CD4-positive, alpha-beta memory T cell (primary cell): ENCODE results near the gene DUOX1. TPM values are rescaled to one million over a fixed set of nuclear protein-coding genes. Genes with fewer than 3 reads are reported as not detected.

Experiments
- CTCF ChIA-PET: fragments of 350-600 bp; sonication (Branson Sonifier 250); formaldehyde crosslinking; loops from one replicate; lab custom pipeline; 2021; ENCODE audit warnings: inconsistent platforms; ENCODE audit not compliant: partially characterized antibody; lab: Charles Lee
- POLR2A ChIA-PET: fragments of 350-600 bp; sonication (Branson Sonifier 250); formaldehyde crosslinking; loops from one replicate; lab custom pipeline; 2021; ENCODE audit not compliant: partially characterized antibody; lab: Charles Lee
- DNase-seq, 5 donors: peaks; one replicate each; pipeline versions ENCODE4 v3.0.0 to v3.0.0-alpha.2; 2020 to 2022; ENCODE audit warnings: mixed read lengths in 1 of 5
- H3K27ac ChIP-seq: one replicate; pipeline ENCODE4 v1.7.0; 2013; ENCODE audit warnings: low read depth, low read length
- H3K27me3 ChIP-seq: 2 replicates; pipeline ENCODE4 v1.7.0; 2013; ENCODE audit warnings: mild to moderate bottlenecking, low read length, moderate library complexity; ENCODE audit not compliant: insufficient read depth
- H3K36me3 ChIP-seq: 2 replicates; pipeline ENCODE4 v1.7.0; 2013; ENCODE audit warnings: mild to moderate bottlenecking, low read length, moderate library complexity; ENCODE audit not compliant: insufficient read depth
- H3K4me1 ChIP-seq: 2 replicates; pipeline ENCODE4 v1.7.0; 2013; ENCODE audit warnings: mild to moderate bottlenecking, low read length, moderate library complexity; ENCODE audit not compliant: insufficient read depth
- H3K4me3 ChIP-seq, 2 donors: one replicate each; pipeline ENCODE4 v1.7.0; 2013; ENCODE audit warnings: low read length in 2 of 2, mild to moderate bottlenecking in 1 of 2
- H3K9me3 ChIP-seq, 2 donors: one replicate each; pipeline ENCODE4 v1.7.0; 2013; ENCODE audit warnings: low read length in 2 of 2, control low read depth in 1 of 2; ENCODE audit not compliant: control insufficient read depth in 1 of 2
- H3K27ac Mint-ChIP-seq, 7 donors: one replicate each; pipeline ENCODE4 v1.8.0; 2020 to 2021; ENCODE audit warnings: mixed read lengths in 7 of 7, mild to moderate bottlenecking in 6 of 7, inconsistent platforms in 3 of 7, moderate library complexity in 3 of 7
- H3K27me3 Mint-ChIP-seq, 2 donors: one replicate each; pipeline ENCODE4 v1.8.0; 2020 to 2021; ENCODE audit warnings: mixed read lengths in 2 of 2
- H3K36me3 Mint-ChIP-seq, 2 donors: one replicate each; pipeline ENCODE4 v1.8.0; 2020 to 2021; ENCODE audit warnings: mixed read lengths in 2 of 2, inconsistent platforms in 1 of 2, mild to moderate bottlenecking in 1 of 2
- H3K4me1 Mint-ChIP-seq, 4 donors: one replicate each; pipeline ENCODE4 v1.8.0; 2020 to 2021; ENCODE audit warnings: mixed read lengths in 4 of 4, mild to moderate bottlenecking in 1 of 4
- H3K4me3 Mint-ChIP-seq, 8 donors: one replicate each; pipeline ENCODE4 v1.8.0; 2020 to 2021; ENCODE audit warnings: mixed read lengths in 8 of 8, mild to moderate bottlenecking in 7 of 8, moderate library complexity in 6 of 8, inconsistent platforms in 3 of 8
- H3K9me3 Mint-ChIP-seq, 8 donors: one replicate each; pipeline ENCODE4 v1.8.0; 2020 to 2021; ENCODE audit warnings: mixed read lengths in 8 of 8, mild to moderate bottlenecking in 5 of 8, inconsistent platforms in 3 of 8, moderate library complexity in 1 of 8
- intact Hi-C: fragments of 100-400 bp; cut with micrococcal nuclease; formaldehyde crosslinking; loops from one replicate; pipeline ENCODE4 v1.15.1; 2023
- polyA plus RNA-seq, 2 donors: library from polyadenylated mRNA; unstranded; fragments of 300-500 nt; fragmentation: Illumina TruSeq; gene quantifications; one replicate each; pipeline ENCODE4 v1.2.3, GENCODE V29; 2021
- total RNA-seq, 2 experiments: library from RNA; stranded (reverse); gene quantifications; one replicate each; pipeline ENCODE4 v1.2.3, GENCODE V29; 2021

Gene DUOX1
- total and polyA plus RNA-seq, 4 experiments from 2014 or later: 0.06 to 2.9 (median 0.19) TPM

GRCh38 chr15:45089712-45090373 is 40.0 kb upstream of the DUOX1 start:
- CTCF ChIA-PET: interaction anchor here (0.6 kb wide), 1 partner anchor 68 kb away, joined by 3 read pairs; no protein-coding TSS in a partner anchor
- H3K27me3 Mint-ChIP-seq: peaks cover 19 to 27% of the 10 kb centered on the region in 2 donors
- H3K4me1 Mint-ChIP-seq: no peaks in the 10 kb centered on the region
- H3K4me3 ChIP-seq: no peak overlapping the region
- H3K27me3 ChIP-seq: no peaks in the 10 kb centered on the region
- H3K4me1 ChIP-seq: no peaks in the 10 kb centered on the region
- H3K9me3 ChIP-seq: no peaks in the 10 kb centered on the region
- H3K9me3 Mint-ChIP-seq: no peaks in the 10 kb centered on the region
- POLR2A ChIA-PET: no interaction called here
- H3K4me3 Mint-ChIP-seq: no peak overlapping the region
- H3K36me3 Mint-ChIP-seq: no peaks in the 10 kb centered on the region
- intact Hi-C loops: no loop called here
- no peak overlapping the region for H3K27ac Mint-ChIP-seq
- H3K36me3 ChIP-seq: no peaks in the 10 kb centered on the region
- DNase-seq: no peak
- no peak overlapping the region for H3K27ac ChIP-seq

- ChIA-PET CTCF (no interaction called here), POLR2A (no interaction called here)
- intact Hi-C loops: no loop called here
Observed at GRCh38 chr15:45091161-45091560, 38.6 kb upstream of the DUOX1 start.

GRCh38 chr15:45091576-45091975 is 38.2 kb upstream of the DUOX1 start:
- intact Hi-C loops: no loop called here
- H3K27me3 Mint-ChIP-seq: peaks cover 18 to 27% of the 10 kb centered on the region in 2 donors
- POLR2A ChIA-PET: no interaction called here

More at GRCh38 chr15:45091161-45091560, 38.6 kb upstream of the DUOX1 start:
- no peak overlapping the region for H3K27ac ChIP-seq
- Mint-ChIP-seq H3K36me3 (no peaks in the 10 kb centered on the region), H3K27me3 (peaks cover 18 to 27% of the 10 kb centered on the region in 2 donors), H3K4me1 (no peaks in the 10 kb centered on the region), H3K27ac (no peak overlapping the region), H3K9me3 (no peaks in the 10 kb centered on the region), H3K4me3 (no peak overlapping the region)
- no peaks in the 10 kb centered on the region for H3K27me3 ChIP-seq
- H3K9me3 ChIP-seq: no peaks in the 10 kb centered on the region
- no peak for DNase-seq
- H3K36me3 ChIP-seq: no peaks in the 10 kb centered on the region
- no peak overlapping the region for H3K4me3 ChIP-seq
- no peaks in the 10 kb centered on the region for H3K4me1 ChIP-seq

GRCh38 chr15:45093013-45093412 is 36.8 kb upstream of the DUOX1 start:
- ChIA-PET CTCF (interaction anchor here (1.0 kb wide), 1 partner anchor 25 kb away, joined by 3 read pairs; no protein-coding TSS in a partner anchor), POLR2A (no interaction called here)
- Mint-ChIP-seq H3K4me1 (no peaks in the 10 kb centered on the region), H3K4me3 (no peak overlapping the region), H3K9me3 (no peaks in the 10 kb centered on the region), H3K27ac (no peak overlapping the region), H3K27me3 (peaks cover 12 to 19% of the 10 kb centered on the region in 2 donors), H3K36me3 (no peaks in the 10 kb centered on the region)
- Histone ChIP-seq H3K36me3 (no peaks in the 10 kb centered on the region), H3K9me3 (no peaks in the 10 kb centered on the region), H3K4me3 (no peak overlapping the region), H3K27me3 (no peaks in the 10 kb centered on the region), H3K4me1 (no peaks in the 10 kb centered on the region), H3K27ac (no peak overlapping the region)
- no peak for DNase-seq
- intact Hi-C loops: no loop called here

More at GRCh38 chr15:45091576-45091975, 38.2 kb upstream of the DUOX1 start:
- H3K9me3 Mint-ChIP-seq: no peaks in the 10 kb centered on the region
- H3K27me3 ChIP-seq: no peaks in the 10 kb centered on the region
- no peak for DNase-seq
- H3K27ac ChIP-seq: no peak overlapping the region
- H3K4me1 ChIP-seq: no peaks in the 10 kb centered on the region
- H3K27ac Mint-ChIP-seq: no peak overlapping the region
- no peaks in the 10 kb centered on the region for H3K4me1 Mint-ChIP-seq
- H3K36me3 Mint-ChIP-seq: no peaks in the 10 kb centered on the region
- H3K36me3 ChIP-seq: no peaks in the 10 kb centered on the region
- CTCF ChIA-PET: no interaction called here
- H3K4me3 Mint-ChIP-seq: no peak overlapping the region
- no peak overlapping the region for H3K4me3 ChIP-seq
- no peaks in the 10 kb centered on the region for H3K9me3 ChIP-seq

GRCh38 chr15:45093622-45094357 is 36.0 kb upstream of the DUOX1 start:
- no peak overlapping the region for H3K27ac Mint-ChIP-seq
- H3K27me3 Mint-ChIP-seq: peaks cover 12 to 17% of the 10 kb centered on the region in 2 donors
- Histone ChIP-seq H3K36me3 (no peaks in the 10 kb centered on the region), H3K9me3 (no peaks in the 10 kb centered on the region), H3K4me1 (no peaks in the 10 kb centered on the region), H3K27ac (no peak overlapping the region), H3K27me3 (no peaks in the 10 kb centered on the region), H3K4me3 (no peak overlapping the region)
- intact Hi-C loops: no loop called here
- POLR2A ChIA-PET: no interaction called here
- DNase-seq: no peak
- no peaks in the 10 kb centered on the region for H3K36me3 Mint-ChIP-seq
- no peaks in the 10 kb centered on the region for H3K4me1 Mint-ChIP-seq
- no peak overlapping the region for H3K4me3 Mint-ChIP-seq
- no peaks in the 10 kb centered on the region for H3K9me3 Mint-ChIP-seq
- CTCF ChIA-PET: interaction anchor here (1.0 to 1.9 kb wide), 2 partner anchors 24 kb away, joined by 3 to 7 read pairs; no protein-coding TSS in a partner anchor

GRCh38 chr15:45094358-45094730 is 35.5 kb upstream of the DUOX1 start:
- Mint-ChIP-seq H3K27ac (no peak overlapping the region), H3K9me3 (no peaks in the 10 kb centered on the region)
- CTCF ChIA-PET: interaction anchor here (1.9 kb wide), 1 partner anchor 24 kb away, joined by 7 read pairs; no protein-coding TSS in a partner anchor

GRCh38 chr15:45095661-45096060 is 34.1 kb upstream of the DUOX1 start:
- Mint-ChIP-seq H3K27me3 (peaks cover 8 to 9% of the 10 kb centered on the region in 2 donors), H3K36me3 (no peaks in the 10 kb centered on the region), H3K4me3 (no peak overlapping the region), H3K9me3 (no peaks in the 10 kb centered on the region), H3K4me1 (no peaks in the 10 kb centered on the region), H3K27ac (no peak overlapping the region)
- H3K4me3 ChIP-seq: no peak overlapping the region
- ChIA-PET POLR2A (no interaction called here), CTCF (no interaction called here)
- H3K9me3 ChIP-seq: no peaks in the 10 kb centered on the region
- intact Hi-C loops: no loop called here
- DNase-seq: no peak
- H3K27ac ChIP-seq: no peak overlapping the region
- H3K36me3 ChIP-seq: no peaks in the 10 kb centered on the region
- H3K4me1 ChIP-seq: no peaks in the 10 kb centered on the region
- no peaks in the 10 kb centered on the region for H3K27me3 ChIP-seq

More at GRCh38 chr15:45094358-45094730, 35.5 kb upstream of the DUOX1 start:
- intact Hi-C loops: no loop called here
- Histone ChIP-seq H3K27me3 (no peaks in the 10 kb centered on the region), H3K9me3 (no peaks in the 10 kb centered on the region), H3K36me3 (no peaks in the 10 kb centered on the region), H3K4me3 (no peak overlapping the region), H3K4me1 (no peaks in the 10 kb centered on the region), H3K27ac (no peak overlapping the region)
- Mint-ChIP-seq H3K27me3 (peaks cover 12 to 13% of the 10 kb centered on the region in 2 donors), H3K4me1 (no peaks in the 10 kb centered on the region), H3K4me3 (no peak overlapping the region), H3K36me3 (no peaks in the 10 kb centered on the region)
- DNase-seq: no peak
- POLR2A ChIA-PET: no interaction called here
